DMS79 treated with DMSO at 0.1 percent for 48 hours (cell line): ENCODE results near the gene UBR1.
"Not testable (repeated sequence)": the region's sequence is repeated elsewhere in the genome, so short reads cannot be mapped to it uniquely, and the experiment has no call there.

ENCODE experiments used
- DNase-seq: peaks from one replicate; lab custom pipeline; 2025; lab: John Stamatoyannopoulos, UW

The UBR1 gene

GRCh38 chr15:43105778-43106485 lies at the start of gene UBR1:
Gene UBR1, minus strand, starts transcription at chr15:43106038. Its CDS starts 16 bp downstream, at chr15:43106022.
- peak; percentile 57 for DNase-seq

GRCh38 chr15:43153269-43153668 lies 47.4 kb upstream of the UBR1 start:
- DNase-seq, result no peak

- DNase-seq, result no peak
Measured at GRCh38 chr15:43151688-43152087, 45.9 kb upstream of the UBR1 start.

- DNase-seq, result no peak
Measured at GRCh38 chr15:43150191-43150929, 44.5 kb upstream of the UBR1 start.

GRCh38 chr15:43146184-43146583 lies 40.3 kb upstream of the UBR1 start:
- DNase-seq, result no peak

- DNase-seq, result no peak
Measured at GRCh38 chr15:43144512-43144911, 38.7 kb upstream of the UBR1 start.

GRCh38 chr15:43143203-43143941 lies 37.5 kb upstream of the UBR1 start:
- DNase-seq, result no peak

- DNase-seq, result no peak
Measured at GRCh38 chr15:43135351-43135750, 29.5 kb upstream of the UBR1 start.

GRCh38 chr15:43134157-43134635 lies 28.4 kb upstream of the UBR1 start:
- DNase-seq, result no peak

- DNase-seq, result peak; percentile 27
Measured at GRCh38 chr15:43133430-43134156, 27.8 kb upstream of the UBR1 start, which contains the start of gene TMEM62. Gene TMEM62, plus strand, starts transcription at chr15:43133586. Its CDS starts 217 bp downstream, at chr15:43133803.

- DNase-seq, result no peak
Measured at GRCh38 chr15:43132830-43133429, 27.1 kb upstream of the UBR1 start.

- no peak for DNase-seq
Measured at GRCh38 chr15:43128980-43129335, 23.1 kb upstream of the UBR1 start.

- not testable (repeated sequence) for DNase-seq
Measured at GRCh38 chr15:43128174-43128979, 22.5 kb upstream of the UBR1 start.

GRCh38 chr15:43127752-43128151 lies 21.9 kb upstream of the UBR1 start:
- DNase-seq, result peak; percentile 84

- DNase-seq, result no peak
Measured at GRCh38 chr15:43126356-43126755, 20.5 kb upstream of the UBR1 start.

- no peak for DNase-seq
Measured at GRCh38 chr15:43125100-43125661, 19.3 kb upstream of the UBR1 start.

GRCh38 chr15:43121863-43122262 lies 16.0 kb upstream of the UBR1 start:
- DNase-seq, result no peak

- no peak for DNase-seq
Measured at GRCh38 chr15:43118829-43119228, 13.0 kb upstream of the UBR1 start.

- no peak for DNase-seq
Measured at GRCh38 chr15:43118286-43118685, 12.4 kb upstream of the UBR1 start.

GRCh38 chr15:43111354-43111753 lies 5.5 kb upstream of the UBR1 start:
- no peak for DNase-seq
